Stimulated activated CD4-positive, alpha-beta T cell treated with anti-CD3 and anti-CD28 coated beads, TNF-alpha, amount 100 ng/mL, for 48 hours (primary cell): ENCODE measurements around the gene TMEM147.

Experiments
- DNase-seq, 3 donors: peaks; one replicate each; pipeline ENCODE4 v3.0.0-alpha.2; 2020; ENCODE audit warnings: low read depth in 3 of 3

Gene TMEM147

DNA sequence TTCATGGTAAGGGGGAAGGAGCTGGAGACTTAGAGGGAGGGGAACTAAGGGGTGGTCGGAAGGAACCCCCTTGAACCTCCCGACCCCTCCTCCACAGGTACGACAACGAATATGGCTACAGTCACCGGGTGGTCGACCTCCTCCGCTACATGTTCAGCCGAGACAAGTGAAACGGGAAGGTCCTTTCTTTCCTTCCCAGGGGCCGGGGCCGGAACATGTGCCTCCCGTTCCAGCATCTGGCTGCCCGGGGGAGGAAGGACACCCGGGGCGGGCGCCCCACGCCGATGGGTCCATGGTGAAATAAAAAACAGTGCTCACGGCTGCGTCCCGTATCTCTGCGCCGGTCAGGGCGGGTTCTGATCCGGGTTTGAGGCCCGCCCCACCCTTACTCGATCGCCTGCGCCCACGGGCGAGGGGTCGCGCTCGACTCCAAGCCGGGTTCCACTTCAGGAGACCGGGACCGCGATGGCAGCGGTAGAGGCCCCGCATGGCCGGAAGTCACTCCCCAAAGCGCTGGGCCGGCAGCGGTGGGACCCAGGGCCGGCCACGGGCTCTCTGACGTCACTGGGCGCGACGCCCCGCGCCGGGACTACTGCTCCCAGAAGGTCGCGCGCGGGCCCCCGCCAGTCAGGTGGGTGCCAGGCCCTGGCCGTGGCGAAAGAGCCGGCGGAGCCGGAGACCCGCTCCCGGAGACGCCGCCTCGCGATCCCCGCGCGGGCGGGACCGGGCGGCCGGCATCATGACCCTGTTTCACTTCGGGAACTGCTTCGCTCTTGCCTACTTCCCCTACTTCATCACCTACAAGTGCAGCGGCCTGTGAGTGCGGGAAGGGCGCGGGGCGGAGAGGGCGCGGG is at the start of gene TMEM147:
TMEM147 (plus strand) TSS at position 626 of the 854 bp plus-strand sequence; CDS start at position 740, 114 bp downstream.
- peak; percentile 58 to 84 (median 72) for DNase-seq

GRCh38 chr19:35497406-35497805 is 48.0 kb upstream of the TMEM147 start:
- no peak for DNase-seq

- no peak for DNase-seq
These were observed 47.2 kb upstream of the TMEM147 start for GRCh38 chr19:35498220-35498619.

- DNase-seq: no peak
These were observed 46.4 kb upstream of the TMEM147 start for GRCh38 chr19:35498984-35499527.

GRCh38 chr19:35500611-35501010 is 44.8 kb upstream of the TMEM147 start:
- no peak for DNase-seq

DNA sequence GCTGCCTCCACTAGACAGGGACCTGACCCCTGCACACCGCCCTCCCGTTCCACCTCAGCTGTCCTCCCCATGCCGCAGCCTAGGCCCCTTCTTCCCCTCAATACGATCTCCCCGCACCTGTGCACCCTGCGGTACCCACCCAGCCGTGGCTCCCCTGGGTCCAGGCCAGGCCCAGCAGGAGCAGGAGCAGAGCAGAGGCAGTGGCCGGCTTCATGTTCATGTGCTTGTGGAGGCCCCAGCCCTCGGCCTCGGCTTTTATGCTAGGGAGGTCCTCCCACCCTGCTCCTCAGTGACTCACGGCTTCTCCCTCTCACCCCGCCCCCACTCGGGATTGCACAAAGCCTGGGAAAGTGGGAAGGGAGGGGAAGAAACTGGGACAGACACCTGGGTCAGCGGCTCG is 43.7 kb upstream of the TMEM147 start:
- no peak for DNase-seq

DNA sequence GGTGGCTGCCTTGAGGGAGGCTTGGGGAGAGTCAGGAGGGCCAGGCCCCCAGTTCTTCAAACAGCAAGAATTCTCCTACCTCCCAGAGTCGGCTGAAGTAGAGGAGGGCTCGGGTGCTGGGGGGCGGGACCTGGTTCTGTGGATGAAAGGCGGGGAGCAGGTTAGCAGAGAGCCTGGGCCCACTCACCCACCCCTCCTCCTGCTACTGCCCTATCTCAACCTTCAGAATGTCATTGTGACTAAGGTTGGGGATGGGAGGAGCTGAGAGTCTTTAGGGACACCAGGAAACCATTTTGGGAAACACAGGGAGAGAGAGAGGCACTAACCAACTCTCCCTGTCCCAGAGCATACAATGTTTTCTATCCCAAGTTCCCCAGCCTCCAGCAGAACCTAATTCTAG is 42.7 kb upstream of the TMEM147 start:
- no peak for DNase-seq

DNA sequence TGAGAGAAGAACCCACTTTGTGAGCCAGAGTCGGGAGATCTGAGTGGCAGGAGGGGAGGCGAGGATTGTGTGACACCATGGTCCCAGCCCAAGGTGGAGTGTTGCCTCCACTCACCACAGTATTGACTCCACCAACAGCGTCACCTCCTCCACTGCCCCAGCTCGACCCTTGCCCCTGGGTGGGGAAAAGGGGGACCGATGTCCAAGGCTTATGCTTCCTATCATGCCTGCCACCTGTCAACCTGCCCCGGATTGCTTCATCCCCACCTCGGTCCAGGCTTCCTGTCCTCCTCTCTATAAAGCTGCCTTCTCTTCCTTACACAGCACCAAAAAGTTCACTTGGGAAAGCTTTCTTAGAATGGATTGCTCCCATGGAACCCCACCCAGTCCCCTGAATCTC is 39.4 kb upstream of the TMEM147 start:
- no peak for DNase-seq

- DNase-seq: no peak
These were observed 37.9 kb upstream of the TMEM147 start for GRCh38 chr19:35507561-35507960.

DNA sequence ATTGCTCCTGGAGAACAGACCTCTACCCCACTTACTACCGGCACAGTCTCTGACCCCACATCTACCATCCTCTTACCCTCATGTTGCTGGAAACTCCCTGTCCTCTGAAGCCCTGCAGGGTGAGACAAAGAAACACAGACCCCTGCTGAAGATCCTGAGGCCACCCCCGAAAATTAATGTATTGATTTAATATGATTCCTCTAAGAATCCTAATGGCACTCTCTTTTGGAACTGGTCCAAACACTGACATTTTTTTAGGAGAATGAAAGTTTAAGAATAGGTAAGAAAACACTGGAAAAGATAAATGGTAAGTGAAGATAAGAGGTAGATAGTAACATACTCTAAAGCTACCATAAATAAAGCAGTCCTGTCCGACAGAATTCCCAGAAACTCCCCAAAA is 37.3 kb upstream of the TMEM147 start:
- DNase-seq: no peak

GRCh38 chr19:35509018-35509652 is 36.3 kb upstream of the TMEM147 start:
- no peak for DNase-seq

DNA sequence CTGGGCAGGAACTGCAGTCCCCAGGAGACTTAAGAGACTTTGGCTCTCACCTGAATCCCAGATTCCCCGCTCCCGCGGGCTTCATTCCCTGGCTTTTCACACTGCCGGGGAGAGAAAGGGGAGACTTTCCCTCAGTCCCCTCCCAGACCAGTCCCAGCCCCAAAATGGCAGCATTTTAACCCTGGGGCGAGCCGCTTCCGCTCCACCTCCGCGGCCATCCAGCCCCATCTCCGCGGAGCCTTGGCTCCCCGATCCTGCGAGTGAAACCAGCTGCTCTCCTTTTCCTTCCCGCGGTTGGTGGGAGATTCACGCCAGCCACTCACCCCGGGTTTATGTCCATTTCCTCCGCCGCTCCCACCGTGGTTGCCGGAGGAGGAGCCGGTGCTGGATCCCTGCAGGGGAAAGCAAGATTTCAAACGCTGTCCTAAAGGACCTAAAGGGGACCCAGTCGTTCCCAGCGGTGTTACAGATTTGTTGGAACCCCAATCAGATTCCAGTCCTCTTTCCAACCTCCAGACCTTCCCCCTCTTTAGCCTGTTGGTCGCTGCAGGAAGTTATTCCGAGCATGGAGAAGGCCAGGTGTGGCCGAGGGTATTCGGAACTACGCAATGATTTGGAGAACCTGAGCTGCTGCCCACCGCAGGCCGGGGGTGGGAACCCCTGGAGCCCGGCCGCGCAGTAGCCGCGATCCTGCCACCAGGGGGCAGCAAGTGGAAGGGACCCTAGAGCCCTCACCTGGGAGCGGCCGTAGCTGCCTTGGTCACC is 35.4 kb upstream of the TMEM147 start:
- peak; percentile 45 to 72 (median 63) for DNase-seq

DNA sequence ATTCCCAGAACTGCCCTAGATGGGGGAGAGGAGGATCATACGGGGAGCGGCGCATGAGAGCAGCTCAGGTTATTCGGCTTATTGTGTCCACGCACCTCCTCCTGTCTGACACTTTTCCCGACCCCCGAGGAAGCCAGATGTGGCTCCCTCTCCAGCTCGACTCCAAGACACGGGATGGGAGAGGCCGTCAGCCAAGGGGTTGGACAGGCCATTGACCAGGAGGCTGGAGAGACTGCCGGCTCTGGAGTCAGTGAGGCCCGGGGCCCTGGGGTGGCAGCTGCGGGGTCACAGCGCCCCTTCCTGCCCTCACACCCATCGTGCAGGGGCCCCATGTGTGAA is 34.8 kb upstream of the TMEM147 start:
- DNase-seq: no peak

GRCh38 chr19:35511337-35511736 is 34.1 kb upstream of the TMEM147 start:
- no peak for DNase-seq

DNA sequence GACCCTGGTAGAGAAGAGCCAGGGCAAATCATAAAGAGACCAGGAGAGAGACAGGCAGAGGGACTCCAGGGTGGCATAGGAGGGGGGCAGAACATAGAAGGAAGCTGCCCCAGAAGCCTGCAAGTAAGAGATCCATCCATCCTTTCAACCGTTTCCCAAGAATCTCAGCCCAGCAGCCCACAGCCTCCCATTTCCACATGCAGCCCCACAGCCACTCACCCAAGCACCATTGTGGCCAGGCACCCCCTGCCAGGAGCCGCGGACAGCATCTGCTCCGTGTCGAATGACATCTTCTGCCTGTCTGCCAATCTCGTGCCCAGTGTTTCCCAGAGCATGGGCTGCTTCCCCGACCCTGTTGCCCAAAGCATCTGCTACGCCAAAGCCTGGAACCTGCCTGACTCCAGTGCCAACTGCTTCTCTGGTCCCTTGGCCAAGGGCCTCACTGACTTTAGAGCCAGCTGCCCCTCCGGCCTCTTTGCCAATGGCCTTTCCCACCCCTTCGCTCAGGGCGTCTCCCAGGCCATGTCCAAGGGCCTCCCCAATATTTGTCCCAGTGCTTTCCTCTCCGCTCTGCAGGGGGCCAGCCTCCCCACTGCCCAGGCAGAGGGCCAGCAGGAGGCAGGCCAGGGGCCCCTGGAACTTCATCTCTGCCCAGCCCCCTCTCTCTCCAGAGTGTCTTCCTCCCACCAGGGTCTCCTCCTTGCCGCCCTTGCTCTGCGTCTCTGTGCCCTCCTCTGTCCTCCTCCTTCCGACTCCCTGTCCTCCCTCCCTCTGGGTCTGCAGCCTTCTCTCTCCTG is 32.4 kb upstream of the TMEM147 start:
- no peak for DNase-seq

- no peak for DNase-seq
These were observed 31.7 kb upstream of the TMEM147 start, which contains the start of gene DMKN for GRCh38 chr19:35513628-35514281. TSS of gene DMKN (minus strand) at chr19:35513649. CDS start at chr19:35513475, 174 bp downstream.

DNA sequence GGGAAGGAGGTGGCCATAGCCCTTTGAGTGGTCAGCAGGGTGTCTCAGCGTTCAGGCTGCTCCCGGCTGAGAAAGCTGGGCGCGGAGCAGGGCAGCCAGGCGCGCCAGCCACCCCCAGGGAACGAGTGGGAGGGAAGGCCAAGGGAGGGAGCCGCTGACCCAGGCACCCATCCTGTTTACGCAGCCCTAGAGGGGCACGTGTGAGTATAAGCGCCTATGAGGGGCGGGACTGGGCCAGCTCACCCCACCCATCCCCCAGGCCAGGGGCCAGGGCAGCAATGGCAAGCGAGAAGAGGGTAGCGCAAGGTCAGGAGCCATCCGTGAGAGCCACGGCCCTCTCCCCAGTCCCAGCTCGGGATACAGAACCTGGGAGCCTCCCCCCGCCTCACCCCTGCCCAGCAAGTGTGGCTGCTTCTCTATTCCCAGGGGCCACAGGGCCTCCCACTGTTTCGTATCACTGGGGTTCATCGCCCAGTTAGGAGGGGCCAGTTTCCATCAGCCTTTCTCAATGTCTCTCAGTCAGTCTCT is 31.1 kb upstream of the TMEM147 start:
- DNase-seq: no peak

DNA sequence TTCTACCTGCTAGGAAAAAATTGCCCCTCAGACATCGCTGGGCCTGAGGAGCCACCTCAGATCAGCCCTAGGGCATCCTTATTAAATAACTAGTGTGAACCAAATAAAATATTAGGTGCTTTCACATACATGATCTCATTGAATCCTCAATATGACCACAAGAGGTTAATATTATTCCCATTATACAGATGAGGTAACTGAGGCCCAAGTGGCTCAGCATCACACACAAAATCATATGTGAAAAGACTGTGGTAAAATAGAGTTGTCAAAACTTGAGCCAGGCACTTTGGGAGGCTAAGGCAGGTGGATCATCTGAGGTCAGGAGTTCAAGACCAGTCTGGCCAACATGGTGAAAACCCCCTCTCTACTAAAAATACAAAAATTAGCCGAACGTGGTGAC is 29.1 kb upstream of the TMEM147 start:
- DNase-seq: no peak

DNA sequence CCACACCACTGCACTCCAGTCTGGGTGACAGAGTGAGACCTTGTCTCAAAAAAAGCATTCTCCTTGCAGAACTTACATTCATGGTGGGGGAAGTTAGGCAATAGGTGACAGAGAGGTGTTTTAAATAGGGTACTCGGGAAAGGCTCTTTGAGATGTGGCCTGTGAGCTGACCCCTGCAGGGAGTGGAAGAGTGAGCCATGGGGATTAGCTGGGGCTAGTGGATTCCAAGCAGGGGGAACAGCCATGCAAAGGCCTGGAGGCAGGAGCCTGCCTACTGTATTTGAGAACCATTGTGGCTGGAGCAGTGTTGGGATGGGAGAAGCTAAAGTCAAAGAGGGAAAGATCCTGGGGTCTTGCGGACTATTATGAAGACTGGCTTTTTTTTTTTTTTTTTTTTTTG is 28.1 kb upstream of the TMEM147 start:
- no peak for DNase-seq

GRCh38 chr19:35518313-35518712 is 27.1 kb upstream of the TMEM147 start:
- DNase-seq: no peak

DNA sequence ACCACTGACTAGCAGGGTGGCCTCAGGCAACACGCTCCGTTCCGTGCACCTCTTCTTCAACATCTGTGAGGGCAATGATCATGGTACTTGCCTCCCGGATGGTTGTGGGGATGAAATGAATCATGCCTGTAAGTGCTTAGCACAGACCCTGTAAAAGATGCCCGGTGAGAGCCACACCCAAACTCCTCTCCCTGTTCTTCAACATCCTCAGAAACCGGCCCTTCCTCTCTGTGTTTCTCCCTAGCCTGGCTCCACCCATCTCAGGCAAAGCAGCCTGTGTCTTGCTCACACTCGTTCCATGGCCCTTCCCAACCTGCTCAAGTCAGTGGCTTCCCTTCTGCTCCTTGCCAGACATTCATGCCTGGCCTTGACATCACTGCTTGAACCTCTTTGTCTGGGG is 26.1 kb upstream of the TMEM147 start:
- no peak for DNase-seq
